HepG2 (cell line): ENCODE measurements around the gene CHD2. TPM values are rescaled to one million over a fixed set of nuclear protein-coding genes. Genes with fewer than 3 reads are reported as not detected.
"Not testable (repeated sequence)": the region's sequence is repeated elsewhere in the genome, so short reads cannot be mapped to it uniquely, and the experiment has no call there.

Experiments
- ATAC-seq: fragments of 200-7000 bp; cut with Tn5 transposase; 3 replicates; pipeline ENCODE4 v1.9.1; 2020; ENCODE audit warnings: mild to moderate bottlenecking, moderate library complexity
- BruUV-seq: library from RNA; stranded (reverse); fragments of 400-500 nt; replicated peaks from 2 replicates; lab custom pipeline; 2021; lab: Mats Ljungman, UMichigan
- CTCF ChIA-PET: fragments of 300-600 bp; formaldehyde crosslinking; extraction: SDS; loops from one replicate; lab custom pipeline; 2021; ENCODE audit warnings: low total read pairs, inconsistent platforms, low intra/inter-chr PET ratio; lab: Yijun Ruan, JAX
- POLR2A ChIA-PET: fragments of 350-600 bp; sonication (Branson Sonifier 250); formaldehyde crosslinking; loops from one replicate; lab custom pipeline; 2020; ENCODE audit warnings: antibody characterized with exemption, inconsistent platforms; lab: Yijun Ruan, JAX
- DNase-seq: peaks from one replicate; pipeline ENCODE4 v3.0.0-alpha.2; 2015; ENCODE audit warnings: low spot score
- FAIRE-seq: peaks from 3 replicates; lab custom pipeline; 2011; peaks lifted over from hg19 to GRCh38; lab: Jason Lieb, UNC
- H2AFZ ChIP-seq: one replicate; pipeline ENCODE4 v1.6.1; 2011; ENCODE audit warnings: low read length, inconsistent platforms
- H3K27ac ChIP-seq: fragments of 300-600 bp; 3 replicates; pipeline ENCODE4 v1.8.0; 2011; ENCODE audit warnings: mixed run types, mild to moderate bottlenecking, mixed read lengths, low read length, inconsistent platforms; ENCODE audit not compliant: insufficient read depth; ENCODE audit errors: extremely low read length
- H3K27me3 ChIP-seq, 2 experiments: fragments of 200-600 bp in 1 of 2; 2 replicates in 1 of 2; 3 replicates in 1 of 2; pipeline versions ENCODE4 v1.6.0 to v1.8.0; 2011; ENCODE audit warnings: low read length in 2 of 2, mild to moderate bottlenecking in 2 of 2, moderate library complexity in 2 of 2, inconsistent platforms in 1 of 2; ENCODE audit not compliant: insufficient read depth in 2 of 2, control insufficient read depth in 1 of 2
- H3K36me3 ChIP-seq, 2 experiments: fragments of 200-600 bp in 1 of 2; replicated peaks in 1 of 2; 2 replicates in 1 of 2; 3 replicates in 1 of 2; pipeline versions ENCODE4 v1.5.1 to v1.8.0; 2011; ENCODE audit warnings: low read length in 2 of 2, inconsistent platforms in 1 of 2; ENCODE audit not compliant: insufficient read depth in 2 of 2, control insufficient read depth in 1 of 2
- H3K4me1 ChIP-seq: 2 replicates; pipeline ENCODE4 v1.5.1; 2012; ENCODE audit warnings: low read length, inconsistent platforms; ENCODE audit not compliant: insufficient read depth
- H3K4me2 ChIP-seq: 2 replicates; pipeline ENCODE4 v1.6.0; 2011; ENCODE audit warnings: low read depth, low read length, inconsistent platforms
- H3K4me3 ChIP-seq, 3 experiments: fragments of 200-600 bp in 1 of 3; sonication (generic), shearing (Covaris generic) in 1 of 3; replicated peaks in 1 of 3; 2 replicates each; pipeline ENCODE4 v1.5.1; 2011 to 2016; ENCODE audit warnings: low read length in 3 of 3, inconsistent platforms in 2 of 3, low read depth in 2 of 3, mild to moderate bottlenecking in 2 of 3, control low read depth in 1 of 3, mixed read lengths in 1 of 3; ENCODE audit not compliant: insufficient read depth in 1 of 3
- H3K79me2 ChIP-seq: one replicate; pipeline ENCODE4 v1.6.1; 2011; ENCODE audit warnings: low read length, inconsistent platforms; ENCODE audit not compliant: insufficient read depth
- H3K9ac ChIP-seq: 2 replicates; pipeline ENCODE4 v1.6.0; 2011; ENCODE audit warnings: mild to moderate bottlenecking, low read depth, low read length, inconsistent platforms; ENCODE audit not compliant: insufficient read depth
- H3K9me3 ChIP-seq: 2 replicates; pipeline ENCODE4 v1.5.1; 2012; ENCODE audit warnings: mild to moderate bottlenecking, low read length
- H4K20me1 ChIP-seq: 2 replicates; pipeline ENCODE4 v1.6.0; 2011; ENCODE audit warnings: inconsistent platforms, mild to moderate bottlenecking, low read length, moderate library complexity; ENCODE audit not compliant: insufficient read depth
- ARNT2 ChIP-seq: sonication (generic); formaldehyde crosslinking; IDR thresholded peaks from 2 replicates; pipeline ENCODE4 v1.8.0; 2022; ENCODE audit warnings: mild to moderate bottlenecking, low read depth, missing genetic modification reagents, moderate library complexity
- CBFB ChIP-seq: sonication (generic); formaldehyde crosslinking; IDR thresholded peaks from 2 replicates; pipeline ENCODE4 v1.4.0; 2020; ENCODE audit warnings: missing genetic modification reagents
- CSRNP1 ChIP-seq: sonication (generic); formaldehyde crosslinking; IDR thresholded peaks from 2 replicates; pipeline ENCODE4 v1.8.1; 2023; ENCODE audit warnings: mild to moderate bottlenecking, missing genetic modification reagents
- GATAD2A ChIP-seq: IDR thresholded peaks from 2 replicates; pipeline ENCODE4 v1.6.1; 2016
- GFI1 ChIP-seq: sonication (generic); formaldehyde crosslinking; IDR thresholded peaks from 2 replicates; pipeline ENCODE4 v1.5.0; 2020; ENCODE audit warnings: missing genetic modification reagents, mild to moderate bottlenecking, borderline replicate concordance
- KAT8 ChIP-seq: IDR thresholded peaks from 2 replicates; pipeline ENCODE4 v1.6.1; 2016; ENCODE audit warnings: missing genetic modification reagents, missing compliant biosample characterization
- SMAD3 ChIP-seq: sonication (generic); formaldehyde crosslinking; IDR thresholded peaks from 2 replicates; pipeline ENCODE4 v1.4.0; 2020; ENCODE audit warnings: missing genetic modification reagents
- YEATS4 ChIP-seq: sonication (generic); formaldehyde crosslinking; IDR thresholded peaks from 2 replicates; pipeline ENCODE4 v1.4.0; 2020; ENCODE audit warnings: missing genetic modification reagents, borderline replicate concordance
- ZBTB46 ChIP-seq: sonication (generic); formaldehyde crosslinking; IDR thresholded peaks from 2 replicates; pipeline ENCODE4 v1.4.0; 2020; ENCODE audit warnings: mild to moderate bottlenecking, missing genetic modification reagents, borderline replicate concordance
- ZKSCAN8 ChIP-seq: IDR thresholded peaks from 2 replicates; pipeline ENCODE4 v1.6.1; 2016; ENCODE audit warnings: borderline replicate concordance, missing genetic modification reagents, missing compliant biosample characterization
- ZNF207 ChIP-seq: fragments of 450-650 bp; IDR thresholded peaks from 2 replicates; pipeline ENCODE4 v1.6.1; 2016; ENCODE audit warnings: antibody characterized with exemption, borderline replicate concordance
- whole genome bisulfite sequencing: methylation state at CpG from one replicate; pipeline ENCODE4 v1.1.6; 2017; ENCODE audit warnings: low lambda C conversion rate; 5-methylcytosine and 5-hydroxymethylcytosine counted together
- in situ Hi-C: cut with HindIII; loops from 2 replicates; pipeline ENCODE4 v1.10.0; 2017; ENCODE audit warnings: low pct_unique_long_range_greater_than_20kb; ENCODE audit not compliant: extremely low pct_ligation_motif_present
- intact Hi-C: fragments of 100-400 bp; cut with micrococcal nuclease; formaldehyde crosslinking; loops from one replicate; pipeline ENCODE4 v1.10.0; 2022; ENCODE audit not compliant: unreplicated experiment
- polyA plus RNA-seq, 8 experiments: library from polyadenylated mRNA; depleted of rRNA in 3 of 8; stranded (reverse) in 7 of 8; unstranded in 1 of 8; fragments of >200 nt; fragmentation: Illumina TruSeq in 4 of 8; extraction: Trizol in 4 of 8; gene quantifications; 2 replicates each; pipeline versions ENCODE4 v1.2.1 to v1.2.3, GENCODE V29; 2011 to 2016; ENCODE audit warnings: low read depth in 4 of 8, missing spikeins in 1 of 8, mixed read lengths in 1 of 8; ENCODE audit not compliant: insufficient read depth in 1 of 8
- total RNA-seq, 5 experiments: library from RNA; depleted of rRNA; stranded (reverse); fragments of >200 nt; fragmentation: Illumina TruSeq; extraction: Trizol; gene quantifications; 2 replicates each; pipeline ENCODE4 v1.2.3, GENCODE V29; 2016; ENCODE audit warnings: low read depth in 1 of 5
- TF ChIP-seq, protein P1 (sequence below): sonication (generic); formaldehyde crosslinking; IDR thresholded peaks from 2 replicates; pipeline ENCODE4 v1.4.0; 2020; ENCODE audit warnings: missing genetic modification reagents
- TF ChIP-seq, protein P2 (sequence below): IDR thresholded peaks from 2 replicates; pipeline ENCODE4 v1.6.1; 2016; ENCODE audit warnings: missing compliant biosample characterization, missing genetic modification reagents, borderline replicate concordance

Gene CHD2
- total and polyA plus RNA-seq, 2 of the 13 experiments (the other 11 are each of a cell fraction or from before 2014, with no cell fraction given), result 54.0 to 54.1 TPM

DNA sequence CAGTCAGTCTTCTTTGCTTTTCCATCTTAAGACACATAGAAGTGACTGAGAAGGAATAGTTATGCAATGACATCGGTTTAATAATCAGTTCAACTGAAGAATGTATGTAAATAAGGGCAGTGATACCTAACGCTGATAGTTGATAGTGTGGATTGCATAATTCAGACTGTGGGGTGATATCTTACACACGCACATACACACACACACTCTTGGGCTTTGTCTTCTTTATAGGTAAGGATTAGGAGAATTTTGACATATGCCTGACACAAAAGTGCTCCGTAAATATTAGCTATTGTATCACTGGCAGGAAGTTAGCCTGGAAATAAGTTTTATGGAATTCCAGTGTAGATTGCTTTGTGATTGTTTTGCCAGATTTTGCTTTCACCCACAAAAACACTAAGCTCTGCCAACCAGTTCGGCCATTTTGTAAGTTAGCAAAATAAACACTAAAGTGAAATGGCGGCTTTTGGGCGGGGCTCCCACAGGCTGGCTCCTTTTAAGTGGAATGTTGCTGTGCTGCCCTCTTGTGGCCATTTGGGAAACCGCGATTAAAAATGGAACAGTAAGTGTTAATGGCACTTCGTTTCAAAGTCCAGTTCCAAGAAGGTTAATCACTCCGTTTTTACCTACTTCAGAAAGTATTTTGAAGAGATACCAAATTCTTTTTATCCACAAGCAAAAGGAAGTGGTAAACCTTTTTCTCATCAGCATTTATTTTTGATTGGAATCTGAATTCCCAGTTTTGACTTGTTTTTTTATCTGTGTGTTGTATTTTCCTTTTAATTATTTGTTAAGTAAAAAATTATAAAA is 17.7 kb downstream of the CHD2 start (continued):
- TF ChIP-seq CSRNP1 (CRISPR knock-in tag) (peak; percentile 38; the same call in 1 of the 2 replicates), SMAD3 (CRISPR knock-in tag) (peak; percentile 65; the same call in 1 of the 2 replicates), ZBTB46 (no peak), CBFB (CRISPR knock-in tag) (no peak), ZNF207 (no peak), YEATS4 (CRISPR knock-in tag) (peak; percentile 34; the same call in 1 of the 2 replicates), ZKSCAN8 (CRISPR knock-in tag) (no peak), GFI1 (peak; percentile 66), ARNT2 (CRISPR knock-in tag) (0 out of 2 replicates have a peak, but pooled peaks have one; percentile 24), KAT8 (CRISPR knock-in tag) (peak; percentile 100), GATAD2A (peak; percentile 76)
- TF ChIP-seq, protein P1, sequence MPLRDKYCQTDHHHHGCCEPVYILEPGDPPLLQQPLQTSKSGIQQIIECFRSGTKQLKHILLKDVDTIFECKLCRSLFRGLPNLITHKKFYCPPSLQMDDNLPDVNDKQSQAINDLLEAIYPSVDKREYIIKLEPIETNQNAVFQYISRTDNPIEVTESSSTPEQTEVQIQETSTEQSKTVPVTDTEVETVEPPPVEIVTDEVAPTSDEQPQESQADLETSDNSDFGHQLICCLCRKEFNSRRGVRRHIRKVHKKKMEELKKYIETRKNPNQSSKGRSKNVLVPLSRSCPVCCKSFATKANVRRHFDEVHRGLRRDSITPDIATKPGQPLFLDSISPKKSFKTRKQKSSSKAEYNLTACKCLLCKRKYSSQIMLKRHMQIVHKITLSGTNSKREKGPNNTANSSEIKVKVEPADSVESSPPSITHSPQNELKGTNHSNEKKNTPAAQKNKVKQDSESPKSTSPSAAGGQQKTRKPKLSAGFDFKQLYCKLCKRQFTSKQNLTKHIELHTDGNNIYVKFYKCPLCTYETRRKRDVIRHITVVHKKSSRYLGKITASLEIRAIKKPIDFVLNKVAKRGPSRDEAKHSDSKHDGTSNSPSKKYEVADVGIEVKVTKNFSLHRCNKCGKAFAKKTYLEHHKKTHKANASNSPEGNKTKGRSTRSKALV (CRISPR knock-in tag), result peak; percentile 27; the same call in 1 of the 2 replicates
- TF ChIP-seq, protein P2, sequence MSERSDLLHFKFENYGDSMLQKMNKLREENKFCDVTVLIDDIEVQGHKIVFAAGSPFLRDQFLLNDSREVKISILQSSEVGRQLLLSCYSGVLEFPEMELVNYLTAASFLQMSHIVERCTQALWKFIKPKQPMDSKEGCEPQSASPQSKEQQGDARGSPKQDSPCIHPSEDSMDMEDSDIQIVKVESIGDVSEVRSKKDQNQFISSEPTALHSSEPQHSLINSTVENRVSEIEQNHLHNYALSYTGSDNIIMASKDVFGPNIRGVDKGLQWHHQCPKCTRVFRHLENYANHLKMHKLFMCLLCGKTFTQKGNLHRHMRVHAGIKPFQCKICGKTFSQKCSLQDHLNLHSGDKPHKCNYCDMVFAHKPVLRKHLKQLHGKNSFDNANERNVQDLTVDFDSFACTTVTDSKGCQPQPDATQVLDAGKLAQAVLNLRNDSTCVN (CRISPR knock-in tag), result no peak

GRCh38 chr15:92918881-92919280 is 18.8 kb downstream of the CHD2 start:
- H3K4me3 ChIP-seq, H3K9me3 ChIP-seq, H3K27ac ChIP-seq, H3K27me3 ChIP-seq, H3K4me2 ChIP-seq, BruUV-seq, FAIRE-seq, ATAC-seq, in situ Hi-C loops, H2AFZ ChIP-seq, H3K9ac ChIP-seq, DNase-seq: not testable (repeated sequence)
- 92% methylated on average over 9 of the region's 9 CpGs for WGBS
- ChIA-PET CTCF (interaction anchor here (1.4 to 3.0 kb wide), 2 partner anchors 110 to 122 kb away, joined by 6 to 22 read pairs; no protein-coding TSS in a partner anchor), POLR2A (interaction anchor here (1.6 to 8.4 kb wide), 3 partner anchors 11 to 110 kb away, joined by 7 to 62 read pairs (median 23); no protein-coding TSS in a partner anchor)
- Histone ChIP-seq H3K79me2 (peaks cover 99% of the 10 kb centered on the region), H3K4me1 (peaks cover 87% of the 10 kb centered on the region), H4K20me1 (peaks cover 44% of the 10 kb centered on the region), H3K36me3 (peaks cover 12 to 32% of the 10 kb centered on the region in 2 experiments)
- intact Hi-C loops, result loop anchor here (1.0 to 2.0 kb wide), 2 partner anchors 14 to 122 kb away; no protein-coding TSS in a partner anchor
